RPMI8226 (cell line): Measurements from ENCODE around the gene TFAP2C.
"Not testable (repeated sequence)": the region's sequence is repeated elsewhere in the genome, so short reads cannot be mapped to it uniquely, and the experiment has no call there.

ENCODE experiments used
- DNase-seq: peaks from one replicate; pipeline ENCODE4 v3.0.0-alpha.2; 2015

TFAP2C gene

GRCh38 chr20:56657879-56658278 lies 28.8 kb downstream of the TFAP2C start:
- no peak for DNase-seq

GRCh38 chr20:56658341-56658947 lies 29.3 kb downstream of the TFAP2C start:
- not testable (repeated sequence) for DNase-seq

GRCh38 chr20:56663660-56664059 lies 34.6 kb downstream of the TFAP2C start:
- DNase-seq: no peak

- DNase-seq: no peak
These were observed 35.7 kb downstream of the TFAP2C start for GRCh38 chr20:56664796-56665195.

- DNase-seq: no peak
These were observed 36.7 kb downstream of the TFAP2C start for GRCh38 chr20:56665806-56666205.

GRCh38 chr20:56673450-56673849 lies 44.3 kb downstream of the TFAP2C start:
- DNase-seq: no peak

GRCh38 chr20:56676001-56676400 lies 46.9 kb downstream of the TFAP2C start:
- peak; percentile 85 for DNase-seq

GRCh38 chr20:56676679-56677078 lies 47.6 kb downstream of the TFAP2C start:
- DNase-seq: peak; percentile 44

GRCh38 chr20:56683077-56683865 lies 54.2 kb downstream of the TFAP2C start:
- DNase-seq: no peak

- DNase-seq: no peak
These were observed 56.8 kb downstream of the TFAP2C start for GRCh38 chr20:56685879-56686278.

- no peak for DNase-seq
These were observed 58.0 kb downstream of the TFAP2C start for GRCh38 chr20:56687061-56687460.

- no peak for DNase-seq
These were observed 59.0 kb downstream of the TFAP2C start for GRCh38 chr20:56688106-56688505.
